Neutrophil (primary cell): ENCODE measurements around the gene MRC1.

Experiments
- H3K27ac ChIP-seq: fragments of 200-600 bp; sonication (generic); 2 replicates; pipeline ENCODE4 v1.5.1; 2016; ENCODE audit warnings: mild to moderate bottlenecking, moderate library complexity
- H3K27me3 ChIP-seq: fragments of 200-600 bp; sonication (generic); 2 replicates; pipeline ENCODE4 v1.6.0; 2016; ENCODE audit warnings: mild to moderate bottlenecking
- H3K36me3 ChIP-seq: fragments of 200-600 bp; sonication (generic); 2 replicates; pipeline ENCODE4 v1.5.1; 2017
- H3K4me1 ChIP-seq, 2 experiments: fragments of 200-600 bp in 1 of 2; sonication (generic) in 1 of 2; 1 replicate in 1 of 2; 2 replicates in 1 of 2; pipeline versions ENCODE4 v1.5.1 to v1.6.1; 2013 to 2016; ENCODE audit warnings: low read depth in 1 of 2, low read length in 1 of 2, mild to moderate bottlenecking in 1 of 2, moderate library complexity in 1 of 2; ENCODE audit not compliant: control insufficient read depth in 1 of 2, insufficient read depth in 1 of 2
- H3K4me3 ChIP-seq, 2 experiments: fragments of 200-600 bp in 1 of 2; sonication (generic) in 1 of 2; 1 replicate in 1 of 2; 2 replicates in 1 of 2; pipeline ENCODE4 v1.5.1; 2013 to 2016; ENCODE audit warnings: low read depth in 1 of 2, low read length in 1 of 2, mild to moderate bottlenecking in 1 of 2, moderate library complexity in 1 of 2
- H3K9me3 ChIP-seq: fragments of 200-600 bp; sonication (generic); 2 replicates; pipeline ENCODE4 v1.5.1; 2016
- TF ChIP-seq, protein P1 (sequence below): fragments of 200-600 bp; sonication (generic); IDR thresholded peaks from 2 replicates; pipeline ENCODE4 v1.5.1; 2016; ENCODE audit warnings: antibody characterized with exemption

MRC1 gene

GRCh38 chr10:17805330-17805729 lies 3.8 kb upstream of the MRC1 start:
- Histone ChIP-seq H3K4me1 (peaks cover 5 to 7% of the 10 kb centered on the region in 2 experiments), H3K4me3 (no peak overlapping the region), H3K36me3 (no peaks in the 10 kb centered on the region), H3K9me3 (no peaks in the 10 kb centered on the region), H3K27ac (no peak overlapping the region), H3K27me3 (peaks cover 16% of the 10 kb centered on the region)
- TF ChIP-seq, protein P1, sequence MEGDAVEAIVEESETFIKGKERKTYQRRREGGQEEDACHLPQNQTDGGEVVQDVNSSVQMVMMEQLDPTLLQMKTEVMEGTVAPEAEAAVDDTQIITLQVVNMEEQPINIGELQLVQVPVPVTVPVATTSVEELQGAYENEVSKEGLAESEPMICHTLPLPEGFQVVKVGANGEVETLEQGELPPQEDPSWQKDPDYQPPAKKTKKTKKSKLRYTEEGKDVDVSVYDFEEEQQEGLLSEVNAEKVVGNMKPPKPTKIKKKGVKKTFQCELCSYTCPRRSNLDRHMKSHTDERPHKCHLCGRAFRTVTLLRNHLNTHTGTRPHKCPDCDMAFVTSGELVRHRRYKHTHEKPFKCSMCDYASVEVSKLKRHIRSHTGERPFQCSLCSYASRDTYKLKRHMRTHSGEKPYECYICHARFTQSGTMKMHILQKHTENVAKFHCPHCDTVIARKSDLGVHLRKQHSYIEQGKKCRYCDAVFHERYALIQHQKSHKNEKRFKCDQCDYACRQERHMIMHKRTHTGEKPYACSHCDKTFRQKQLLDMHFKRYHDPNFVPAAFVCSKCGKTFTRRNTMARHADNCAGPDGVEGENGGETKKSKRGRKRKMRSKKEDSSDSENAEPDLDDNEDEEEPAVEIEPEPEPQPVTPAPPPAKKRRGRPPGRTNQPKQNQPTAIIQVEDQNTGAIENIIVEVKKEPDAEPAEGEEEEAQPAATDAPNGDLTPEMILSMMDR = no peak

GRCh38 chr10:17805921-17806577 lies 3.1 kb upstream of the MRC1 start:
- Histone ChIP-seq H3K4me1 (peaks cover 5 to 7% of the 10 kb centered on the region in 2 experiments), H3K27me3 (peaks cover 16% of the 10 kb centered on the region), H3K27ac (no peak overlapping the region), H3K9me3 (no peaks in the 10 kb centered on the region), H3K36me3 (no peaks in the 10 kb centered on the region), H3K4me3 (no peak overlapping the region)
- TF ChIP-seq, protein P1 = no peak

- peaks cover 16% of the 10 kb centered on the region for H3K27me3 ChIP-seq
- H3K4me3 ChIP-seq = no peak overlapping the region
- TF ChIP-seq, protein P1 = no peak
- H3K36me3 ChIP-seq = no peaks in the 10 kb centered on the region
- H3K9me3 ChIP-seq = no peaks in the 10 kb centered on the region
- H3K27ac ChIP-seq = no peak overlapping the region
- H3K4me1 ChIP-seq = peaks cover 5 to 7% of the 10 kb centered on the region in 2 experiments
Observed at GRCh38 chr10:17811146-17811865, 2.2 kb downstream of the MRC1 start.

- Histone ChIP-seq H3K27me3 (peaks cover 1% of the 10 kb centered on the region), H3K9me3 (no peaks in the 10 kb centered on the region), H3K36me3 (no peaks in the 10 kb centered on the region), H3K4me1 (no peaks in the 10 kb centered on the region), H3K27ac (no peak overlapping the region), H3K4me3 (no peak overlapping the region)
- TF ChIP-seq, protein P1 = no peak
Observed at GRCh38 chr10:17814973-17815372, 5.8 kb downstream of the MRC1 start.

- no peaks in the 10 kb centered on the region for H3K27me3 ChIP-seq
- TF ChIP-seq, protein P1 = no peak
- H3K9me3 ChIP-seq = no peaks in the 10 kb centered on the region
- H3K36me3 ChIP-seq = no peaks in the 10 kb centered on the region
- no peak overlapping the region for H3K27ac ChIP-seq
- no peak overlapping the region for H3K4me3 ChIP-seq
- no peaks in the 10 kb centered on the region for H3K4me1 ChIP-seq
Observed at GRCh38 chr10:17816199-17816598, 7.1 kb downstream of the MRC1 start.
